GM21515 (cell line): ENCODE data around the gene ZNF831.

Source experiments
- ATAC-seq: cut with Tn5 transposase; IDR thresholded peaks from one replicate; pipeline ENCODE4 v1.9.1; 2021; ENCODE audit not compliant: unreplicated experiment

ZNF831 gene

DNA sequence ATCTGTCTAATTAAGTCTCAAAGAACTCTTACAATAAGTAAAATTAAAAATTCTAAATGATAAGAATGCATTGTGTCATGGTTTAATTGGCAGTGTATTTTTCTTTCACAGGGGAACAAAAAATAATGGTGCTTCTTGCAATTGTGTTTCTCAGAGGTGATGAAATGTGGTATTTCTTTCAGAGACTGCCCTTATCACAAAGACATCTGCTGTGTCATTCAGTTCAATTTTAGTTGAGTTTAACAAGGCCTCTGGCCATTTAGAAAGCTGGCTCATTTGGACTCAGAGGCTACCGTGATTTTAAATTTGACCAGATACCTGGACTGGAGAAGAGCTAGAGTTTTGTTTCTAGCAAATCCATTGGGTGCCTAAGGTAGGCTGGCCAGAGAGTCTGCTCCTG lies 23.6 kb upstream of the ZNF831 start:
- ATAC-seq = no peak

- no peak for ATAC-seq
These were observed 21.6 kb upstream of the ZNF831 start for GRCh38 chr20:59141818-59142581.

GRCh38 chr20:59143326-59143725 lies 20.3 kb upstream of the ZNF831 start:
- no peak for ATAC-seq

GRCh38 chr20:59144179-59144830 lies 19.3 kb upstream of the ZNF831 start:
- ATAC-seq = no peak

GRCh38 chr20:59144831-59145196 lies 18.8 kb upstream of the ZNF831 start:
- no peak for ATAC-seq

DNA sequence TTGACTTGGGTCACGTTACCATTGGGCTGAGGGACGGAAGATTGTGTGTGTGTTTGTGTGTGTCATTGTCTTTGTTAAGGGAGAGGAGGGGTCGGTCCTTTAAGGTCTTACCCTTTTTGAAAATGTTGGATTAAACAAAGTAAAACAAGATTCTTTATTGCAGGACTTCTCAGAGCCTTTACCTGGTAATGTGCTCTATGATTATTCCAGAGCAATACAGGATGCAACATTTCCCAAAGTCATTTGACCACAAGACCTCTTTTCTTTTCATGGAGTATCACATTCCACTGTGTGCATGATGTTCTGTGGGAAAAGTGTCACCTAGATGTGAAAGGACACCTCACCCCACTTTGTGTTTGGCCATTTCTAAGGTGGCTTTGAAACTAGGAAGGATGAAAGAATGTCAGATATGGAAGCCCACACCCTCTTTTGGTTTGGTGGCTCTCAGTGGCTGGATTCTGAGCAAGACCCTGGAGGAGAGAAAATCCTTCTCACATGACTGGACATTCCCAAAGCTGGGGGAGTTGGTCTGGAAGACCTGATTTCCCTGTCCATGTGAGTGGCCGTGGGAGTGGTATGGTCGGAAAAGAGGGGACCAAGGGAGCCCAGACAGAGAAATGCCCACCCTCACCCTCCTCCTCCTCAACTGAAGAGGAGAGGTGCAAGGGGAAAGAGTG lies 18.2 kb upstream of the ZNF831 start:
- no peak for ATAC-seq

GRCh38 chr20:59145924-59146779 lies 17.5 kb upstream of the ZNF831 start:
- no peak for ATAC-seq

GRCh38 chr20:59146780-59147565 lies 16.6 kb upstream of the ZNF831 start:
- no peak for ATAC-seq

DNA sequence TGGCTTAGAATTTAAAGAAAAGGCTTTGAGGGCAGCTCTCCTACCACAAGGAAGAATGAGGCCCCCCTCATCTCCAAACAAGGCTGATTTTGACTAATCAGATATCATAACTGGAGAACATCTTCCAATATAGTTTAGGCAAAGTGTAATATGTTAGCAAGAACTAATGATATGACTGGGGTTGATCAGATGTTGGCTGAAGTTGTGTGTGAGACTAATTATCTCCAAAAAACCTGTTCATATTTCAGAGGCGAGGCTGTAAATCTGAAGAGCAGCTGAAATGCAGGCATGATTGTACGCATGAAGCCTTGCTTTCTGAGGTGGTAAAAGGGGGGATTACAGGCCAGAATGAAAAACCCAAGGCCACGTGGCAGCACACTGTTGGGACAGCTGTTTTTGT lies 16.0 kb upstream of the ZNF831 start:
- ATAC-seq = no peak

DNA sequence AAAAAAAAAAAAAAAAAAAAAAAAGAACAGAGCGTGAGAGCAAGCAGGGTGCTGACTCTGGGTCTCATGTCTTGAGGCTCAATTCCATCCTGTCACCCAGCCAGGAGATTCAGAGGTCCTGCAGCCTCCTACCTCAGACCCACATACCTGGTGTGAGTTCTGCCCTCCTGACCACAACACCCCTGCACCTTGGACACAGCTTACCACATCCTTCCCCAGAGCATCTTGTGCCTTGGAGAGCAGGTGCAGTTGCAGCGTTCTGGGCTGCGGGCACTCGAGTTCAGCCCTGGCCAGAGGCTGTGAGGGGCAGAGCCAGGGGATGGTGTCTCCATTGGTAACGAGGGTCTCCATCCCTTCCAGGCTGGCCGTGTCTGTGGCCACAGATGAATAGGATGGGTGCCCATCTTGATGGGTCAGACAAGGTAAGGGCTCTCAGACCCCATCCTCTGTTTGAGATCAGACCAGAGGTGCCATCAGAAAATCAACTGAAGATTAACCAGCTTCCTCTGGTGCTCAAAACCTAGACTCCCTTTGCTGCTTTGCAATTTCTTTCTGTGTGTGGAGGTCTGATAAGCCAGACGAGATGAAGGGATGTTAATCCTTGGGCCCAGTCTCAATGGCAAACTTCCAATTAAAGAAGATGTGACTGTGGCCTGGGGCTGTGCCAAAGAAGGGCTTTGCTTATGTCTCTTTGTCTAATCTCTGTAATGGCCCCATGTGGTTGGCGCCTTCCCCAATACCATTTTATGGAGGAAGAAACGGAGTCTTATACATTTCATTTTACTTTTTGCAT lies 14.7 kb upstream of the ZNF831 start:
- ATAC-seq = no peak

DNA sequence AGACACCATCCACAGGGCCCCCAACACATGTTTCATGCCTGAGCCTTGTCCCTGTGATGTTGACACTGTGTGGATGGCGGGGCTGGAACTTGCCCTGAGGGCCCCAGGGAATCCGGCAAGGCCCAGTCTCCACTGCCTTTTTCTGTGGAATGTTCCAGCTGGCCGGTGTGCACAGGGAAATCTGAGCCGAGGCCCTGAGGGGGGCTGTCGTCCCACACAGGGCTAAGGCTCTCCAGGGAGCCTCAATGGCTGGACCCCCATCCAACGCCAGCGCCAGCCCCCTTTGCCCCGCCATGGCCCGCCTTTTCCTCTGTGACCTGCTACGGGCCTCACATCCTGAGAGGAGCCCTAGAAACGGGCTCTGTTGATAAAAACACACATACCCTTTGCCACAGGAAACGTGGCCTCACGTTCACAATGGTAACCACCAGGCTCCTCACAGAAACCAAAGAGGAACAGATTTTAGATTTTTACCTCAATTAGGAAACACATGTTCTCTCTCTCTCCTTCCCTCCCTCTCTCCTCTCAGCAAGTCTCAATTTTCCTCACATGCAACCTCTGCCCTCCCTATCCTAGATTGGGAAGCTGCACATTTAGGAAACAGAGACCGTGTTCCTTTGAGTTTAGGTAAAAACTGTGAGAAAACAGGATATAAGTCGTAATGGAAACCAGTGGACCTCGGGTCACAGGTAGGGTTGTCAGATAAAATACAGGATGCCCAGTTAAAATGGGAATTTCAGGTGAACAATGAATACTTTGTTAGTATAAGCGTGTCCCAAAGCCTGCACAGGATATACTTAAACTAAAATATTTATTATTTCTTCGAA lies 13.7 kb upstream of the ZNF831 start:
- no peak for ATAC-seq

GRCh38 chr20:59150821-59151251 lies 12.8 kb upstream of the ZNF831 start:
- no peak for ATAC-seq

GRCh38 chr20:59151391-59151790 lies 12.2 kb upstream of the ZNF831 start:
- ATAC-seq = no peak

DNA sequence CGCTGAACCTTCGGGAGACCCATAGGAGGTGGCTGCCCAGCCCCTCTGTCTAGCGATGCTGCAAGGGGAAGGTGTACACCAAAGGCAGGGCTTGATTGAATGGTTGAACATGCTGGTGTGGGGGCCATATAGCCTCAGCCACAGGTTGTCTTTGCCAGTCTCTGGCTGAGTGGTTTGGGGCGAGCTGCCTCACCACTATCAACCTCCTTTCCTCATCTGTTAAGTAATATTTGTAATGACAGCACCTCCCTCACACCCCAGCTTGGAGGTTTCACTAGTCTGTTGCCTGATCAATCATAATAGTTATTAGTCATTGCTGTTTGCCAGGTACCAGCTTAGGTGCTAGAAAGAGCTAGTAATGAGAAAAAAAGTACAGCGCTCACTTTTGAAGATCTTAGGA lies 11.8 kb upstream of the ZNF831 start:
- ATAC-seq = no peak

DNA sequence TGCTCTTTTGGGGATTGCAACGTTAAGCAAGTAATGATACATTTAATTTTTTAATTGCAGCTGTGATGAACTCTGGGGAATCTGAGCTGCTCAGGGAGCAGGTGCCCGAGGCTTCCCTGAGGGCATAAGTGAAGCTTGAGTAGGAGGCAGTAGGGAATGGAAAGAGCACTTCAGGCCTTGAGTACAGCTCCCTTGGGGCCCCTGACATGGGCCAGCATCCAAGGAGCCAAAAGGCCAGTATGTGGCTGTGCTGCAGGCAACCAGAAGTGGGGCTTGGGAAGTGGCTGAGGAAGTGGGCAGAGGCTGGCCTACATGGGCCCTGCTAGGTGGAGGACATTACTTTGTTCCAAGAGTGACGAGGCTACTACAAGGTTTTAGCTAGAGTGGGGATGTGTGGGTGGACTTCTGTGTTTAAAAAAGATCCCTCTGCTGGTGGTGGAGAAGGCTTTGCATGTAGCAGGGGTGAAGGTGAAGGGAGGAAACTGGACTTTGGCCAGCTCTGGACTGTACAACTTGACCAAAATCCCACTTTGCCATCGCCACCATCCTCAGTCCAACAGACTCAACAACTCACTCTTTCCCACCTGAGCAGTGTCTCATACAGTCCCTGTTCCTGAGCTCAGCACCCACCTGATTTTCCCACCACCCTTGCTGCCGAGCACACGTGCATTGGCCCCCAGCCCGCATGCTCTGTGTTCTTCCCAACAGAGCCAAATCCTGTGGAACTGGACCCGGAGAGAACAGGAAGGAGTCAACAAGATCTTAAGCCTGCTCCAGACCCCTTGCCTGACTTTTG lies 10.9 kb upstream of the ZNF831 start:
- no peak for ATAC-seq

DNA sequence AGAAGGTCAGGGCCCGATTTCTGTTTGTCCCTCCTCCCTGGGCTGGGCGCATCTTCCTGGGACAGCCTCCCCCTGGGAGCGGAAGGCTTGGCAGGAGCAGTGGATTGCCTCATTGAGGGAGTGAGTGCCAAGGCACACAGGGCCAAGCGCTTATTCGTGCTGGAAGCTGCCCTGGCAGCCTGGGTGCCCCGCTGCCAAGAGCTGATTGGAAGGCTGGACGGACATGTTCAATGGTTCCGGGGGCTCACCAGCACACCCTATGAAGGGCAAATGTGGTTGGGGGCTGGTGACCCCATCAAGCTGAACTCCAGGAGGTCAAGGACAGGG lies 10.3 kb upstream of the ZNF831 start:
- ATAC-seq = no peak

DNA sequence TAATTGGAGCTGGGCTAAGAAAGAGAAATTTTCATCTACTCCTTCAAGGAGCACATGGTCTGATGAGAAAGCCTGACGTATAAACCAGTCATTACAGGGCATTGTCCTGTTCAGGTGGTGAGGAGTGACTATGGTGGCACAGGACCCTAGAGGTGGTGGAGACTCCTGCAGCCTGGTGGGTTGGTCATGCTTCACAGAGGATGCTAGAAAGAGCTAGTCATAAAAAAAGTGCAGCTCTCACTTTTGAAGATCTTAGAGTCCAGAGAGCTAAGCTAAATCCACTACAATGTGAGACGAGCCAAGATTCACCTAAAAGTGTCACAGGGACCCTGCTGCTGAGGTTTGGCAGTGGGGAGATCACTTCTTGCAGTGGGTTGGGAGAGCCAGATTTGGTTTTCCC lies 9.8 kb upstream of the ZNF831 start:
- ATAC-seq = no peak

GRCh38 chr20:59154317-59155013 lies 9.2 kb upstream of the ZNF831 start:
- ATAC-seq = no peak
